Peyer's patch (tissue), 4 donors: ENCODE data around the gene GORASP1. TPM values are rescaled to one million over a fixed set of nuclear protein-coding genes. Genes with fewer than 3 reads are reported as not detected.

Source experiments
- DNase-seq, 3 donors: peaks; one replicate each; pipeline ENCODE4 v3.0.0-alpha.2; 2017 to 2019
- H3K27ac ChIP-seq, 4 donors: fragments of 200-600 bp; sonication (generic); one replicate each; pipeline ENCODE4 v1.5.1; 2016 to 2019
- H3K27me3 ChIP-seq, 2 donors: fragments of 200-600 bp; sonication (generic); one replicate each; pipeline ENCODE4 v1.5.1; 2019
- H3K36me3 ChIP-seq, 3 donors: fragments of 200-600 bp; sonication (generic); one replicate each; pipeline ENCODE4 v1.5.1; 2016 to 2019
- H3K4me1 ChIP-seq, 4 donors: fragments of 200-600 bp; sonication (generic); one replicate each; pipeline ENCODE4 v1.5.1; 2016 to 2019
- H3K4me3 ChIP-seq, 4 donors: fragments of 200-600 bp; sonication (generic); 1 replicate in 3 of 4; 2 replicates in 1 of 4; pipeline ENCODE4 v1.5.1; 2016 to 2019; ENCODE audit warnings: mild to moderate bottlenecking in 1 of 4
- H3K9me3 ChIP-seq, 4 donors: fragments of 200-600 bp; sonication (generic); one replicate each; pipeline ENCODE4 v1.5.1; 2016 to 2019; ENCODE audit warnings: mild to moderate bottlenecking in 1 of 4
- CTCF ChIP-seq, 6 experiments: fragments of 450-650 bp in 4 of 6; fragments of 200-600 bp in 2 of 6; sonication (generic) in 1 of 6; IDR thresholded peaks; one replicate each; pipeline ENCODE4 v1.5.1; 2017 to 2019; ENCODE audit warnings: antibody characterized with exemption in 6 of 6, mild to moderate bottlenecking in 3 of 6, moderate library complexity in 1 of 6
- POLR2A ChIP-seq, 2 donors: fragments of 450-650 bp; IDR thresholded peaks; one replicate each; pipeline ENCODE4 v1.5.1; 2017; ENCODE audit warnings: antibody characterized with exemption in 2 of 2, mild to moderate bottlenecking in 2 of 2, moderate library complexity in 2 of 2
- total RNA-seq, 4 donors: library from RNA; depleted of rRNA; stranded (reverse); fragments of >200 nt; gene quantifications; one replicate each; pipeline ENCODE4 v1.1.0, GENCODE V29; 2016

The GORASP1 gene
- total RNA-seq, 4 donors from 2014 or later = 85.8 to 145 (median 128) TPM

GRCh38 chr3:39126532-39127071, 19.2 kb upstream of the GORASP1 start:
- TF ChIP-seq CTCF (IDR thresholded peaks at IDR 0.05) (peak; percentile 11 to 57 (median 44)), POLR2A (IDR thresholded peaks at IDR 0.05) (no peak)
- peak; percentile 46 to 74 (median 51) for DNase-seq
- Histone ChIP-seq H3K27me3 (no peaks in the 10 kb centered on the region), H3K4me1 (peaks cover 0 to 12% (median 5%) of the 10 kb centered on the region in 4 donors), H3K4me3 (no peak overlapping the region), H3K9me3 (no peaks in the 10 kb centered on the region), H3K36me3 (no peaks in the 10 kb centered on the region), H3K27ac (no peak overlapping the region)

- no peaks in the 10 kb centered on the region for H3K9me3 ChIP-seq
- H3K27ac ChIP-seq = peak overlapping the region in 3 of 4 donors; percentile 13 to 73 (median 22)
- H3K4me3 ChIP-seq = no peak overlapping the region
- no peaks in the 10 kb centered on the region for H3K27me3 ChIP-seq
- TF ChIP-seq CTCF (IDR thresholded peaks at IDR 0.05) (no peak), POLR2A (IDR thresholded peaks at IDR 0.05) (no peak)
- H3K4me1 ChIP-seq = peaks cover 0 to 14% (median 8%) of the 10 kb centered on the region in 4 donors
- peak in 2 of 3 donors; percentile 45 to 51 for DNase-seq
- no peaks in the 10 kb centered on the region for H3K36me3 ChIP-seq
These were observed 18.5 kb upstream of the GORASP1 start for GRCh38 chr3:39125841-39126500.

DNA sequence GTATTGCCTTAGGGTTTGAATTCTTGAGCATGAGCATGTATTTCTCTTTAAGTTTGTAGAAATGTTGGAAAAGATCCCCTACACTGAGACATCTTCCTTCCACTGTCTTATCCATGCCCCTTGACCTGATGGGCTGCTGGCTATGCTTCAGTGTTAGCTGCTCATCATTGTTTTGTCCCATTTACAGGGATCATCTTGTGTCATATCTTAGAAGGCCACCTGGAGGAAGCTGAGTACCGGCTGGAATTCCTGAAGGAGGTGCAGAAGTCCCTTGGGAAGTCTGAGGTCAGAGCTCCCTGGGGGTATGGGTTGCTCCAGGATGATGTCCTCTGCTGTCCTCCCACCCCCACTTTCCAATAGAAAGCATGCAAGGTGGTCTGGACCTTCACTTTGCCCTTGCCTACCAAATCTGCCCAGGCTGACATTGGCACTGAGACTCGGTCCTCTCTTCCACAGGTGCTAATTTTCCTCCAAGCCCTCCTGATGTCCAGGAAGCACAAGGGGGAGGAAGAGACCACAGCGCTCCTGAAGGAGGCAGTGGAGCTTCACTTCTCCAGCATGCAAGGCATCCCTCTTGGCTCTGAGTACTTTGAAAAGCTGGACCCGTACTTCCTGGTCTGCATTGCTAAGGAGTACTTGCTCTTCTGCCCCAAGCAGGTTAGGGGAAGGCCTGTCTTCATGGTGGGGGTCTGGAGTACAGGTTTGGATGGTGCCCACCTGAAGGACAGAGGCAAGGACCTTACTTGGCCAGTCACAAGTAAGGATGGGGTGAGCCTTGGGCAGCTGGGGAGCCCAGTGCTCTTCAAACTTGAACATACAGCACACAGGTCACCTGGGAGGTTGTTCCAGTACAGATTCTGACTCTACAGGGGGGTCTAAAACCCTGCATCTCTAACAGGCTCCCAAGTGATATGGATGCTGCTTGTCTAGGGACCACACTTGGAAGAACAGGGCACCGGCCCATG, 17.7 kb upstream of the GORASP1 start:
- peak in 4 of 6 experiments; percentile 22 to 73 (median 58) for TF ChIP-seq CTCF (IDR thresholded peaks at IDR 0.05)
- no peak for TF ChIP-seq POLR2A (IDR thresholded peaks at IDR 0.05)
- H3K9me3 ChIP-seq = no peaks in the 10 kb centered on the region
- peaks cover 0 to 1% (median 0%) of the 10 kb centered on the region in 3 donors for H3K36me3 ChIP-seq
- peaks cover 0 to 14% (median 8%) of the 10 kb centered on the region in 4 donors for H3K4me1 ChIP-seq
- no peak overlapping the region for H3K4me3 ChIP-seq
- H3K27me3 ChIP-seq = no peaks in the 10 kb centered on the region
- H3K27ac ChIP-seq = peak overlapping the region in 3 of 4 donors; percentile 13 to 73 (median 22)
- peak in 2 of 3 donors; percentile 57 to 68 for DNase-seq

DNA sequence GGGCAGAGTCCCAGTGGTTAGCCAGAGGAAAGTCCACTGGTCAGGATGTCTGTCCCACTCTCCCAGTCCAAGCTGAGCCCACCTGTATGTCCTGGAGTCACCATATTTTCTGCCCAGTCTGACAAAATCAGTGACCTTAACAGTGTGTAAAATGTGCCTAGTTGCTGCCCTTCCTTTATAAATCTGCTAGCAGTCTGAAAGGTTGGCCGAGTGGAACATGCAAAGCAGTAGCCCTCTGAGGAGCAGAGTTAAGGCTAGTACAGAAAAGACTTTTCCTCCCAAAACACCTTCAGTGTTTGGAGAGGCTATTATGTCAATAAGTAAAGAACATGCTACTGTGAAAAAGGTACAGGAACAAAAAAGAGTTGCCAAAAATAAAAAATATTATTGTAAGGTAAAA, 15.4 kb upstream of the GORASP1 start:
- H3K4me3 ChIP-seq = no peak overlapping the region
- peaks cover 0 to 4% (median 0%) of the 10 kb centered on the region in 3 donors for H3K36me3 ChIP-seq
- TF ChIP-seq POLR2A (IDR thresholded peaks at IDR 0.05) (no peak), CTCF (IDR thresholded peaks at IDR 0.05) (no peak)
- H3K27me3 ChIP-seq = no peaks in the 10 kb centered on the region
- H3K9me3 ChIP-seq = no peaks in the 10 kb centered on the region
- H3K27ac ChIP-seq = peak overlapping the region in 1 of 4 donors; percentile 55
- peak in 2 of 3 donors; percentile 47 to 54 for DNase-seq
- peaks cover 0 to 14% (median 8%) of the 10 kb centered on the region in 4 donors for H3K4me1 ChIP-seq

DNA sequence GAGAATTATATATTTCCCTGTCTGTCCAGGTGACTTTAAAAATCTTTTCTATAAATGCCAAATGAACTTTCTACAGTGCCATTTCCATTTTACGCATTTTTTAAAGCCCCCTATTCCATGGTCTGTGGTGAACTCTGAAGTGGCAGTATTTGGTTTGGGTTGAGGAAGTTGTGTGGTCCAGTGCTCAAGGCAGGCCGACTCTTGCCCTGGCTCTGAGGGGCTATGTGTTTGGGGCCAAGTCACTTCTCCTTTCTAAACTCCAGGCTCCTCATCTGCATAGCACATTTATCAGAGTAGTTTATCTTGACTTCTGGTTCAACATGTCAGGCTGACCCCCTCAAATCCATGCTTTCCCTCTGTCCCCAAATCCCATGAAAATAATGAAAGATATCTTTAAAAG, 14.2 kb upstream of the GORASP1 start:
- TF ChIP-seq POLR2A (IDR thresholded peaks at IDR 0.05) = no peak
- TF ChIP-seq CTCF (IDR thresholded peaks at IDR 0.05) = no peak
- H3K9me3 ChIP-seq = no peaks in the 10 kb centered on the region
- peaks cover 0 to 14% (median 4%) of the 10 kb centered on the region in 4 donors for H3K4me1 ChIP-seq
- peaks cover 0 to 4% (median 0%) of the 10 kb centered on the region in 3 donors for H3K36me3 ChIP-seq
- no peak overlapping the region for H3K4me3 ChIP-seq
- H3K27me3 ChIP-seq = no peaks in the 10 kb centered on the region
- H3K27ac ChIP-seq = peak overlapping the region in 1 of 4 donors; percentile 10
- peak in 1 of 3 donors; percentile 51 for DNase-seq
